HG02759 (cell line): ENCODE results near the gene LHFPL2.

ENCODE experiments used
- ATAC-seq: cut with Tn5 transposase; IDR thresholded peaks from one replicate; pipeline ENCODE4 v1.9.1; 2021; ENCODE audit warnings: mild to moderate bottlenecking, moderate library complexity; ENCODE audit not compliant: unreplicated experiment

LHFPL2 gene

DNA sequence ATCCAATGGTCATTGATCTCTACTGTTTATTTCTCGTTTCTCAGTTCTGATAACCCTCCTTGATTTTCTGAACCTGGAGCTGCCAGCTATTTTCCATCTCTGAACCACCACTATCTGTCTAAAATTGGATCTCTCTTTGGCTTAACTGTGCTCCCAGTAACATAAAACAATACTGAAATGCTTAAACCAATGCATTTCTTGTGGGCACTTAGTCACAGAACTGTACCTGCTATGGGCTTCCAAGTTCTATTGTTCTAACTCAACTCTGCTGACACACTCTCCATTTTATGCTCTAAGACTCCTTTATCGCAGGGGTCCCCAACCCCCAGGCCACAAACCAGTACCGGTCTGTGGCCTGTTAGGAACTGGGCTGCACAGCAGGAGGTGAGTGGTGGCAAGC, 120.6 kb downstream of the LHFPL2 start:
- no peak for ATAC-seq

DNA sequence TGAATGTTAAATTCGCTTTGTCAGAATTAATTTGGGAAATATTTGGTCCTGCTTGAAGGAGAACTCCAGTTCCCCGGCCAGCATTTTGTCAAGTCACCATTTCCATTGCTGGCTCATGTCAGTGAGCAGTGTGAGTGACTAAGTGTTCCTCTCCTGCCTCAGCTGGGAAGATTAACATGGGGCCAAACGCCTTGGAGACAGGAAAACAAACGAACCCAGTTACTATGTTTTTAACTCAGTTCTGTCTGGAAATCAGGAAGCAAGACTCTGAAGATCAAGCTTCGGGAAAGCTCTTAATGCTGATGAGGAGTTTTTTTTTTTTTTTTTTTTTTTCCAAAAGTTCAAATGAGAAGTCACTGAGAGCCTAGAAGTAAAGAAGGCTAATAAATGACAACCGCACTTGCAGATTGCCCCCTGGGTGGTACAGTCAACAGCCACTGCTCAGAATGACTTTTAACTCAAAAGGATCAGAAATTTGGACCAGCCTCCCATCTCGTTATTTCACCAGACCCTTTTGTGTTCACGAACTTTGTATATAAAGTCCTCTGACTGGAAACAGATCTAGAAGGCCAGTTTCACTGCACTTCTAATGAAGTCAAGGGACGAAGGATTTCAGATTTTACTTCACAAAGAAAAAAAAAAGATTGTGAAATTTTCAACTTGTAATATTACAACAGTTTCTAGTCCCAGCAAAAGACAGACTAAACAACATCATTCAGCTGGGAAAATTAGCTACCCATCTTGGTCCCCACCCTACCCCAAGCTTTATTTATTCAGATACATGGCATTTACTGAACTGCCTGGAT, 121.3 kb downstream of the LHFPL2 start:
- no peak for ATAC-seq

DNA sequence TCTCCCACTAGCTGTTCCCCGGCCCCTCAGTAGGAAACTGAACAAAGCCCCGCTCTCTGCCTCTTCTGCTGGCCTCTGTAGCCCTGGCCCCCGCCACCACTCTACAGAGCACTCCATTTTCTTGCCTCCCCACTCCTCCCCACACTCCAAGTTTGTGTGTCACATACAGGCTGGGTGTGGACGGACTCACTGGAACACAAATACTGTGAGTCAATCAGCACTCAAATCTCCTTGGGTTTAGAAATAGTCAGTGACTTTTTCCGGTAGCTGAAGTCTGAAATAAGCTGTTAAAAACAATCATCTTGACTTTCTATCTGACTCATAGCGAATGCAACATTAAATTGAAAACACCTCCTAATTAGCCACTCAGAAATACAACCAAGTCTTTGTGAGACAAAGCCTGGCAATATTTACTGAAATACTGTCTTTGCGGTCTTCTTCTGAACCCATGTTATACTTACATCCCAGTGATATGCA, 122.5 kb downstream of the LHFPL2 start:
- peak; percentile 49 for ATAC-seq

DNA sequence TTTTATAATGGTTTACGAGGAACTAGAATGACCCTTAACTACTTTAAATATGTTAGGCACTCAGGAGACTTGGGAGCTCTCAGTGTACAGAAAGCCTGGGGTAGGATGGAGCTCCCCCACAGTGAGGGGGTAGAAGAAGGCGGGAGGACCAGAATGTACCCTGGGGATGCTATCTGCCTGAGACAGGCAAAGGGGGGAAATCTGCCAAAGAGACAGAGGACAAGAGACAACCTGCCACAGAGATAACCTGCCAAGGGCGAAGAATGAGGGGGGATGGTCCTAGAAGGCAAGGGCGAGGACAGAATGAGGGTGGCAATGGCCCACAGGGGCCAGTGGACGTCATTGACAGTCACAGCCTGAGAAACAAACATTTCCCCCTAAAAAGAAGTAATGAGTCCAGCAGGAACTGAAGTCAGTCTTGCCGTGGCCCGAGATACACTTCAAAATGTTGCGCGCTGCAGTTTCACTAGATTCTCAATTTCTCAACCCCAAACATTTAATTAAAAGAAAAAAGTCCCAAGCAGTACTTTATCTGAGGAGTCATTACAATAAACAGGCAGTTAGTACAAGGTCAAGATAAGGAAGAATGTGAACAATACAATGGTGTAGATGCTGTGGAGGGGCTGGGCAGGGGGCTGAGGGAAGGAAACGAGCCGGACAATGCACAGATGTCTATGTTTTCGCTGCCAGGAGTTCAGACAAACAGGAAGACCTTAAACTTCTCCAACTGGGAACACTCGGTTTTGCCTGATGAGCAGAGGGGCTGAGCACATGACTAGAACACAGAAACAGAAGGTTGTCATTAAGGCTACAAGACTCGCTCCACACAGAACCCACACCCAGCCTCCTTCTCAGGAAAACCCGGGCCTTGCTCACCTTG, 125.0 kb downstream of the LHFPL2 start:
- ATAC-seq: no peak

DNA sequence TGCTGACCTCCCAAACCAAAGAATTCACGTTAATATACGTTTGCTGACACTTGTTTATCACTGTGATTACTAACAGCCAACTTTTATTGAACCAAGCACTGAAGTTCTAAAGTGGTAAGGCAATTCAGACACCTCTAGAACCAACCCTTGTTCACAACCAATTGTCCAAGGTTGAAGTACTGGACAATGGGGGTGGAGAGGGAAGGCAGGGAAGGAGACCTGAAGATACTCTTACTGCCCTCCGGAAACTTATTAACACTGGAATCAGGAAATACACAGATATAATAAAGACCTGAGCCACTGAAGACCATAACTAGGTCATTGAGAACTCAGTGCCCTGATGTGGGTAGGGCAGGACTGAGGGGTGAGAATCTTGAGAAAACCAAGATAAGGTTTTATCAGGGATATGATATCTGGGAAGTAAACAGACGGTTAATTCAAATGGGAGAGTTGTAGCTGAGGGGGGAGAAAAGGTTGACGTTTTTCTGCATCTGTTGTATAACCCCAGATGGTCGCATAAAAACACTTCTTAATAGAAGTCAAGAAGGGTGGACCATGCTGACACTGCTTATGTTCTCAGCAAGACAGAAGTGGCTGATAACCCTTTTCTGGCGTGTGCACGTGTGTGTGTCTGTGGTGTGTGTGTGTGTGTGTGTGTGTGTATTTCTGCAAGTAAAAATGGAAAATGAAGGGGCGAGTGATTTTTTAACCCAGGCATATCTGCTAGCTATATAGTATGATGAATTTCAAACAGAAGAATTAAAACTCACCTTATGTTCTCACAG, 125.9 kb downstream of the LHFPL2 start:
- ATAC-seq: no peak

DNA sequence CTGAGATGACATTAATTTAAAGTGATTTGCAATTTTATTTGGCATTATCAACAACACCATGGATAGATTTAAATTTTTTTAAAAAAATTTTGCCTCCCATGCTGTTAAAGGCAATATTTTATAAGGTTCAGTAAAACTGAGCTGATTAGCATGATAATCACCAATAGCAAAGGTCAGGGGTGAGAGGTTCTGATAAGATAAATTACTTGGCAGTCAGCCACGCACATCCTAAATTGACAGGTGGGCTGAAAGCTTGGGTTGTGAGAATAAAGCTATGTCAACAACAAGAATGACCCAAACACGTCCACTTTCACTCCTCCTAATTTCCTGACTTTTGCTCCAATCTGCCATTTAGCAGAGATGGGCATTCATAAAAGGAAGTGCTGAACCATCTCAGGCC, 127.1 kb downstream of the LHFPL2 start:
- no peak for ATAC-seq

DNA sequence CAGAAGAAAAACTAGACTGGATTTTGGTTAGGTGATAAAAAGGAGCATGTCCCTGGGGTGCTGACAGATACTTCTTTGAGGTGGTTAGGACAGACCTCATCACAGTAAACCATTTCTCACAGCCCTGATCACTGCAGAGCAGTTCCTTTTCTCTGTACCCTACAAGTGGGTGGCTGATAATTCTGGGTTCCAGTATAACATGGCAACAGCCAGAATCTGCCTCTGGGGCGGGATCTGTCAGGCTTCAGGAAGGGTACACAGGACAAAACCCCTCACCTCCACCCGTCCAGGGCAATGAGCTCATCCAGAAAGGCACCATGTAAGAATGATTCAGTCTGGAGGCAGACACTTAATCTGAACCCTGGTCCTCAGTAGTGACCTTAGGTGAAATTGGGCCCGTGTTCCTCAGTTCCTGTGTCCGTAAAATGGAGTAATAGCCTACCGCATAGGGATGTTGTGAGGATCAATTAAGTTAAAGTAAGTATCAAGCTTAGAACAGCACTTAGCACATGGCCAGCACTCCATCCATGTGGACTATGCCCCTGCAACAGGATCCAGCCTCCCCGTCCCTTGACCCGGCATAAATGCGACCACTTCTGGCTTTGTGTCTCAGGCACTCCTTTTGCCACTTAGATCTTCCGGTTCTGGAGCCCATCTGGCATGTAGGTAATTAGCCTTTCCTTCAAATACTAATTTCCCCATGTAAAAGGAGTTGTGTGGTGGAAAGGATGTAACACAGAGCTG, 129.2 kb downstream of the LHFPL2 start:
- ATAC-seq: no peak

DNA sequence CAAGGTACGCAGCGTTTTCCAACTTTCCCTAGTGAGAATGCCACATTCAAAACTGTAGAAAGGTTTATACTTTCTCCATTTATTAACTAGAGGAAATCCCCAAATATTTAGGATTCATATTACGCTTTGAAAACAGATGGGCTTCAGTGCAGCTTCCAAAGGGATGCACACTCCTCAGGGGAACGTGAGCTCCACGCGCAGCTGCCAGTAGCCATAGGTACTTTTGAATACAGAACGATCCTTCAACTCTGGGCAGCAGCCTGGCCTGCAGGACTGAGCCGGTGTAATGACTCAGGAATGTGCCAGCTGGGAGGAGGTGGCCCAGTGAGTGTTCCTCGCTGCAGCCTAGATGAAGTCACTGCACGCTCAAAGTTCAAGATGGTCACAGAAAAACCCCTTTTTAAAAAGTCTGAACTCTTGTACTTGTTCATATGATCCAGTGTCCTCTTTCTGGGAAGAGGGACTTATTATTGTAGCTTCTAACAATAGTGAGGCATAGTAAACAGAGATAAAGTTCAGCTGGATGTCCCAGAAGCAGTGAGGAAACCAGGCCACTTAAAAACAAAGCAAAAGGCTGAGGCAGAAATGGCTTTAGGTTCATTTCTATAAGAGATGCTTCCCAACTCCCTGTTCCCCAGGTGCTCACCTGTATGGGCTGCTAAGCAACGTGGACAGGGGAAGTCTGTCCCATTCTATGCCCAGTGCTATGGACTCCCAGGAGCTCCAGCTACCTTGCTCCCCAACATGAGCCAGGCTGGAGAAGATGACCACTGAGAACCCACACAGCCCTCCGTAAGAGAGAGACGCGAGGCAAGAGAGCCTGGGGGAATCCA, 130.0 kb downstream of the LHFPL2 start:
- no peak for ATAC-seq

DNA sequence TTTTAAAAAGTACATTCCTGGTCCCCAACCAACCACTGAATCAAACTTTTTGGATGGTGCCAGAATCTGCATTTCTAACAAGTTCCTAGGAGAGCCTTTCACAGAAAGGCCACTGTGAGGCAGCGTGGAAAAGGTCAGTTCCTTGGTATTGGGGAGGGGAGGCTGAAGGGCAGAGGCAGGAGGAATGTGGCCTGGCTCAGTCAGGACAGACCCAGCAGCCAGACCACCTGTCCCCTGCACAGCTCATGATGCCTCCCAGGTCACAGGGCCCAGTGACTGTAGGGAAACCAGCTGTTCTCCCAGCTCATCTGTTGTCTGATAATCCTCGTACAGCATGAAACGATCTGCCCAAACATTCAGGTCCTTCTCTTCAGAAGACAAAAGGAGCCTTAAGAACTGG, 132.9 kb downstream of the LHFPL2 start:
- no peak for ATAC-seq

DNA sequence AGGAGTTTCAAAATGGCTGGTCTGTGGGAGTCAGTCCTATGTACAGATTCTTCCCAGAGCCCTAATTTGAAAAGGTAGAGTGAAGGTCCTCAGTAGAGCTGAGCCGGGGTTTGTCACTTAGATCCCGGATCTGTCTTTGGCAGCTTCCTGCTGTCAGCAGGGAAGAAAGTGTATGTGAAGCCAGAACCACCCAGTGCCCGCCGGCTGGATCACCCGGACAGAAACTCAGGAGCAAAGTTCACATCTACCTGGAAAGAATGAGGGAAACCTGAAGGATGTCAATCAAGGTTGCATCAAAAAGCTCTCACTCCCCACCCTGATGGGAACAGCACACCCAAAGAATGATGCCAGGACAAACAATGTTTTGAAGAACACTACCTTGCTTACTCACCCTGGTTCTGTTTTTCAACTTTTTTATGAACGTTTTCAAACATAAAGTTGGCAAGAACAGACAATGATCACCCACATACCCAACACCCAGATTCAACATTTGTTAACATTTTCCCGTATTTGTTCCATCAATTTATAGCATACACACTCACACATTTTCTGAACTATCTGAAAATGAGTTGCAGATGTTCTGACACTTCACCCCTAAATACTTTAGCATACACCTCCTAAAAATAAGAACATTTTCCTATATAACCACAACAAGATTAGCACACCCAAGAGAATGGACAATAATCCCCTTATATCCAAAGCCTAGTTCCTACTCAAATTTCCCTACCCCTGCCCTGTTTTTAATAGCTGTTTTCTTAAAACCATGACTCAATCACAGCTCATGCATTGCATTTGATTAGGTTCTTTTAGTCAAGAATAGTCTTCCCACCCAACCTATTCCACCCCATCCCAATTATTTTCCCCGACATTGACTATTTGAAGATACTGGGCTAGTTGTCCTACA, 133.9 kb downstream of the LHFPL2 start:
- no peak for ATAC-seq

DNA sequence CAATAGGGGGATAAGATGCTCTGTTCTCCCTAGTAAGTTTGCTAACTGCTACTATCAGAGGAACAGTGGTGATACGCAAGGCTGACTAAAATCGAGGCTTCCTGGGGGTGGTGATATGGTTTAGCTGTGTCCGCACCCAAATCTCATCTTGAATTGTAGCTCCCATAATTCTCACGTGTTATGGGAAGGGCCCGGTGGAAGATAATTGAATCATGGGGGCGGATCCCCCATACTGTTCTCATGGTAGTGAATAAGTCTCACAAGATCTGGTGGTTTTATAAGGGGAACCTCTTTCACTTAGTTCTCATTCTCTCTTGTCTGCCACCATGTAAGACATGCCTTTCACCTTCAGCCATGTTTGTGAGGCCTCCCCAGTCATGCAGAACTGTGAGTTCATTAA, 135.1 kb downstream of the LHFPL2 start:
- no peak for ATAC-seq

DNA sequence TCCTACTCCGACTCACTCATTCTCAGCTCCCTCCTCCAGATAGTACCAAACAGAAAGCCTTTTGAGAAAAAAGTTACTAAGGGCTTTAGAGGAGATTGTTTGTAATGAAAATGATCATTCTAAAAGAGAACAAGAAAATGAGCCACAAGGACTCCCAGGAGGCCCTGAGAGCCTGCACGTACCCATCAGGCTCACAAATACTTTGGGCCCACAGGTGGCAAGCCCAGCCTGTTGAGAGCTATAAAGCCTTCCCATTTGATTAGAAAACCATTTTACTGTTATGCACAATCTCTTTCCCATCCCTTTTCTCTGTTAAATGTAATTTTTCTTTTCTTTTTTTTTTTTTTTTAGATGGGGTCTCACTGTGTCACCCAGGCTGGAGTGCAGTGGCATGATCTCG, 136.1 kb downstream of the LHFPL2 start:
- no peak for ATAC-seq

DNA sequence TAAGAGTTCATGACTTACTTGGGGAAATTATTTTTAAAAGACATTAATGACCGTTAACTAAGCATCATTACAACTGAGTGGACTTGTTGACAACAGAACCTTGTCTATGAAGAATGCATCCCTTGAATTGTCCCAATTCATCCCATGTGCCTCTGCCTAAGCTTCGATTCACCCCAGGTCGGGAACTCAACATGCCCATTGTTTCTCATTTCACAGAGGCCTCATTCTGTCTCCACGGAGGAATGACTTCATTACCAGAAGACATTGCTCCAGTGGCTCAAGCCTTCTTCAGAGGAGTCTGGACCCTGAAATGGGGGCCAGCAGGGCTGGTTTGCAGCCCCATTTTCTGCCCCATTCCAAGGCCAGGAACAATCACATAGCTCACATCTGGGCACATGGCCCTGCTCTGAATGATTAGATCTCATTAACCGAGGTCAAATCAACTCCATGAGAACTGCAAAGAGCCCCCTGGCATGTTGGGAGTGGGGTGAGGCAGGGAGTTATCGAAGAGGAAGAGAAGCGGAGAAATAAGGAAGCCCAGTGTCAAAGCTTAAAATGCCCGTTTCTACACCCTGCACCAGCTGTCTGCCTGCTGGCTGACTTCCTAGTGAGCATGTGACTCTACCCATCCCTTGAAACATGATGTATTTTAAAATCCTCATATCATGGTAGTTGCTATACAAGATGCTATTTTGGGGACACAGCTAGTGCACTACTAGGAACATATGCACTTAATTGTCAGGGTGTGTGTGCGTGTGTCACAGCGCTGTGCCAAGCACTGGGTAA, 137.3 kb downstream of the LHFPL2 start:
- ATAC-seq: no peak

DNA sequence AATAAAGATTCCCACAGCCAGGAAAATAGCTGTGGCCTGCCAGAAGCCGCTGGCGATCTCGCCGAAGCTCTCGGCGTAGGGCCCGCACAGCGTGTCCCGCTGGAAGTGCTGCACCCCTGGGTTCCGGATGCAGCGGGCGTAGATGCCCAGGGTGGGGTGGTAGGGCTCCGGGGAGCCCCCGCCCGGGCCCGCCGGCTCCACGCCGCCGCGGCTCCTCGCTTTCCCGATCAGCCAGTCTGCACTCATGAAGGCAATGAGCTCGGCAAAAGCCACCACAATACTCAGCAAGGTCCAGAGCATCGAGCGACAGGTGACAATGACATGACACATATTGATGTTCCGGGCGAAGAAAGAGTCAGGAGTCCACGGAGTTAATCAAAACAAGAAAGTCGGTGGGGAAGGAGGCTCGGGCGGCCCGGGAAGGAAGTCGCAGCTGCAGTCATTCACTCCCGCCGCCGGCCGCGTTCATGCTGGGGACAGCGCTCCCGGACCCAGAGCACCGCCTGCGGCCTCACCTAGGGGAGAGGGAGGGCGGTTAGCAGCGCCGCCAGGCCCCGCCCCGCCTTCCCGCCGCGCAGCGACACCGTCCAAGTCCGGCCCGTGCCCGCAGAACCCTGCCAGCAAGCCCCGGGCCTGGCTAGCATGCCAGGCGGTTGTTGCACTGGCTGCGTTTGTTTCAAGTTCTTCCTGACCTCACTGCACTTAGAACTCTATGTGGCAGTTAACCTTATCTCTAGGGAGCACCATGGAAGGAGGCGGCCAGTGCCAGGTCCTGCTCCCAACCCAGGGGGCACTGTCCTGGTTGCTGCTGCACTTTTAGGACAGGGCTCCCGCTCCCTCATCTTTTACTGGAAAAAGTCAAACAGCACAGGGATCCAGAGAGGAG, 138.4 kb downstream of the LHFPL2 start:
- peak; percentile 83 for ATAC-seq

DNA sequence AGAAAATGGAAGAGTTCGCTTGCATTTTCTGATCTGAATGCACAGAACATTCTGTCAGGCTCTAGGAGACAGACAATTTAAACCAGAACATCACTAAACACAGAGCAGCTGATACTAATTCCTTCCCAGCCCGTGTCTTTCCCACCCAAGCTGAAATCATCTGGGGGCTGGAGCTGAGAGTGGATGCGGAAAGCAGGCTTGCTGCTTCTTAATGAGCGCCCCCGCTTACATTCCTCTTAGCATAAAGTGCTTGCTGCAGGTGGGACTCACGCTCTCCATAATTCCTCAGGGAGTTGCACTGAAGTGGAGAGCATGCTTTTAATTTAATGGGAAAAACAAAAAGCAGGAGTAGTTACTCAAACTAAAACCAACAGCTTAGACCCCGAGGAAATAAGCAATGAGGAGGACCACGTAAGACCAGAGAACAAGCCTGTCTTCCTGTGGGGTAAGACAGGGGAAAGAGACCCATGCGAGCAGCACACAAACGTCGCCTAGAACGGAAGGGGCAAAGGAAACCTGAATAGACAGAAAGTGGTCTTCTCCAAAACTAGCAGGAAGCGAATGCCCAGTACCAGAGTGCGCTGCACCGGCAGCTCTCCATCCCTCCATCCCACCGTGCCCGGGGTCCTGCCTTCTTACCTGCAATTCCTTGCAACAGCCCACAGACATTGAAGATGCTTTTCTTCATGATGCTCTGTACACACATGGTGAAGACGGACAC, 139.3 kb downstream of the LHFPL2 start:
- ATAC-seq: no peak

DNA sequence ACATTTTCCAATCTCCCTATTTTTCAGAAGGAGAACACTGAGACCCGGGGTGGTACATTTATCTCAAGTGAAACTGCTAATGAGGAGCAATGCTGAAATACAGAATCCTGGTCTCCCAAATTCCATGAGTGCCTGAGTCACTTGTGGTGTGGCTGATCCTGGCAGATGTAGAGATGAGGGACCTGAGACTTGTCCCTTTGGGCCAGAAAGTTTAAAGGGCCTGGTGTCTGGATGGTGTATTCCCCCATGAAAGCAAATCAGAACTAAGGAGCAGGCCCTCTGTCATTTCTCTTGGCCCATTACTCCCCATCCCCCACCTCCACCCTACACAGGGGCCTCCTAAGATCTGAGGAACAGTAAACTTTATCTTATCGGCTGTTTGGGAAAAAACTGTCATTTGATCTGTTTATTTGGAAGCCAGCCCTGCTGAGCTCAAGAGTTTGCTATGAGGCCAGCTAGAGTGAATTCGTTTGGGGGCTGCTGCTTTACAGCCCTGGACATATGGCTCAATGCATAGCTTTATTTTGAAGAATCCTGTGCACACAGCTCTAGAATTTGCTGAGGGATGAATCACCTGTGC, 140.3 kb downstream of the LHFPL2 start:
- no peak for ATAC-seq
